ENCODE data around the gene MSL3B.

MSL3B gene

GRCh38 chr2:233854241-233854981, 13.8 kb downstream of the MSL3B start, which contains the start of gene HJURP:
Gene HJURP, minus strand, starts transcription at chr2:233854535. Its CDS starts 35 bp downstream, at chr2:233854500.
- peak within 1 kb of the TSS; percentile 93 for H3K4me3 ChIP-seq (ENCODE audit: low read length)
- H3K27ac ChIP-seq (ENCODE audit: low read length) = peak within 1 kb of the TSS; percentile 71
- no peaks in the 10 kb centered on the region for H3K9me3 ChIP-seq (replicated peaks; ENCODE audit: control insufficient read depth, low read depth, low read length)
- H3K4me1 ChIP-seq (ENCODE audit: control insufficient read depth, insufficient read depth, low read length) = peaks cover 15% of the 10 kb centered on the region
- H3K36me3 ChIP-seq (ENCODE audit: control insufficient read depth, insufficient read depth, low read length) = peaks cover 19% of the 10 kb centered on the region
- under 1% methylated on average over 55 of the region's 60 CpGs for WGBS (ENCODE audit: insufficient coverage)
- H3K27me3 ChIP-seq (ENCODE audit: control insufficient read depth, insufficient read depth, low read length) = no peaks in the 10 kb centered on the region
- DNase-seq = peak; percentile 98

GRCh38 chr2:233853883-233854240, 14.3 kb downstream of the MSL3B start:
- Histone ChIP-seq H3K27me3 (ENCODE audit: control insufficient read depth, insufficient read depth, low read length) (no peaks in the 10 kb centered on the region), H3K9me3 (replicated peaks; ENCODE audit: control insufficient read depth, low read depth, low read length) (no peaks in the 10 kb centered on the region), H3K36me3 (ENCODE audit: control insufficient read depth, insufficient read depth, low read length) (peaks cover 25% of the 10 kb centered on the region), H3K27ac (ENCODE audit: low read length) (no peak overlapping the region), H3K4me3 (ENCODE audit: low read length) (peak overlapping the region; percentile 93), H3K4me1 (ENCODE audit: control insufficient read depth, insufficient read depth, low read length) (peaks cover 15% of the 10 kb centered on the region)
- WGBS (ENCODE audit: insufficient coverage) = under 1% methylated on average over 25 of the region's 25 CpGs
- no peak for DNase-seq

DNA sequence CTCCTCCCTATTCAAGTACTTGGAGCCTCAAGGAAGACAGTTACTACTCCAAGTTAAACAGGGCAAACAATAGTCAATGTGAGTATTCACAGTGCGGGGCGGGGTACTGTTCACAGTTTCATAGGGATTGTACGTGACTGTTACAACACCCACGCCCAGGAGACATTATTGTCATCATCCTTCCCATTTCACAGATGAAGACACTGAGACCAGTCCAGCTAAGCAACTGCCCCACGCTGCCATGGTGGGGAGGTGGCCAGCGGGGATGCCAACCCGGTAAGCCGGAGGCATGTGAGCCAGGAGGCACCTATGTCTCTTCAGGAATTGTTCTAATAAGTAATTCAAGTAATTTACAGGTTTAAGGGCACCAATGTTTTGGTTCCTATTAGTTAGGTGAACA, 14.8 kb downstream of the MSL3B start:
- DNase-seq = no peak
- Histone ChIP-seq H3K27me3 (ENCODE audit: control insufficient read depth, insufficient read depth, low read length) (no peaks in the 10 kb centered on the region), H3K9me3 (replicated peaks; ENCODE audit: control insufficient read depth, low read depth, low read length) (no peaks in the 10 kb centered on the region), H3K27ac (ENCODE audit: low read length) (no peak overlapping the region), H3K4me1 (ENCODE audit: control insufficient read depth, insufficient read depth, low read length) (peaks cover 15% of the 10 kb centered on the region), H3K36me3 (ENCODE audit: control insufficient read depth, insufficient read depth, low read length) (peaks cover 30% of the 10 kb centered on the region), H3K4me3 (ENCODE audit: low read length) (peak overlapping the region; percentile 93)
- no CpG with 5 or more reads among the region's 8 CpGs for WGBS (ENCODE audit: insufficient coverage)

DNA sequence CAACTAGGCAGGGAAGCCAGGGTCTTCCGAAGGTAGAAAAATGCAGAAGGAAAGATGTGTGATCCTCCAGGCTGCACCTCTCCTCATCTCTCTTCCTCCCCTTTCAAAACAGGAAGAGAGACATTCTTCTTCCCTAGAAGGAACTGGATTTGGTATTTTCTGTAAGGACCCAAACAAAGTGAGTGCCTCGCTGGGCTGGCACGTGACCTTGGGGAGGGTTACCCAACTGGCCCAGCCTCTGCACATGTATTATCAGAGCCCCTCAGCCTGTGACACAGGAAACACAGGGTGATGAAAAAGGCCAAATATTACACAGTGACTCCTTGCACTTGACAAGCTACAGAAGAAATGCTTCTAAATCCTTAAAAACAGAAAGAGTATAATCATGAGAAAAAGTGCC, 16.1 kb downstream of the MSL3B start:
- WGBS (ENCODE audit: insufficient coverage) = no CpG with 5 or more reads among the region's 3 CpGs
- Histone ChIP-seq H3K36me3 (ENCODE audit: control insufficient read depth, insufficient read depth, low read length) (peaks cover 43% of the 10 kb centered on the region), H3K27me3 (ENCODE audit: control insufficient read depth, insufficient read depth, low read length) (no peaks in the 10 kb centered on the region), H3K4me1 (ENCODE audit: control insufficient read depth, insufficient read depth, low read length) (peaks cover 15% of the 10 kb centered on the region), H3K9me3 (replicated peaks; ENCODE audit: control insufficient read depth, low read depth, low read length) (no peaks in the 10 kb centered on the region), H3K27ac (ENCODE audit: low read length) (no peak overlapping the region), H3K4me3 (ENCODE audit: low read length) (no peak overlapping the region)
- no peak for DNase-seq

DNA sequence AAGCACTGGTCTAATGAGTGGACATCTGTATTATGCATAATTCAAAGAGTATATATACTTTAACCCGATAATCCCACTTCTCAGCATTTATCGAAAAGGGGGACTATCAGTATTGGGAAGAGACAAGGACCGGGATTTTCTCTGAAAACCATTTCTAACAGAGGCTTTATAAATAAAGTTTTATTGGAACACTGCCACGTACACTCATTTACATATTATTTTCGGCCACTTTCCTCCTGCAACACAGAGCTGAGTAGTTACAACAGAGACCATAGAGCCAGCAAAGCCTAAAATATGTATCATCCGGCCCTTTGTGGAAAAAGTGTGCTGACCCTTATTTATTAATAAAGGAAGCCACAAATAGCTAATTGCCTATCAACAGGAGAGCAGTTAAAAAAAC, 17.0 kb downstream of the MSL3B start:
- no peak overlapping the region for H3K4me3 ChIP-seq (ENCODE audit: low read length)
- no peaks in the 10 kb centered on the region for H3K9me3 ChIP-seq (replicated peaks; ENCODE audit: control insufficient read depth, low read depth, low read length)
- WGBS (ENCODE audit: insufficient coverage) = no CpG with 5 or more reads among the region's 6 CpGs
- no peaks in the 10 kb centered on the region for H3K27me3 ChIP-seq (ENCODE audit: control insufficient read depth, insufficient read depth, low read length)
- peaks cover 15% of the 10 kb centered on the region for H3K4me1 ChIP-seq (ENCODE audit: control insufficient read depth, insufficient read depth, low read length)
- H3K36me3 ChIP-seq (ENCODE audit: control insufficient read depth, insufficient read depth, low read length) = peaks cover 52% of the 10 kb centered on the region
- no peak overlapping the region for H3K27ac ChIP-seq (ENCODE audit: low read length)
- DNase-seq = no peak

DNA sequence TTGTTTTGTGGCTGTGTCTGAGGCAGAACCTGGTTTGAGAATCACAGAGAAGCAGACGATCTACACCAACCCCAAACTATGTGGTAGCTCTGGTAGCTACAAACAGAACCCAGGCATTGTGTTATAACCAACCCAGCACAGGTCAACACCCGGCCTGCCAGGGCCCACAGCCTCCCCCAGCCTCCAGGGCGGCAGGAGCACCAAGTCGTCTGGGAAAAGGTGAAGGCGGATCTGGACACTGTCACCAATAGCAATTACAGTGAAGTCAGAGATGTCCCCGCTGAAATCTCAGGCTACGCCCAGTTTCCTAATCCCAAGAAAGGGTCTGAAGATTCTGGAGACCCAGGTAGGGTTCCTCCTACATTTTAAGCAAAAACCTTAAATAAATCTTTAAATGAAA, 17.4 kb downstream of the MSL3B start:
- H3K4me3 ChIP-seq (ENCODE audit: low read length) = no peak overlapping the region
- DNase-seq = no peak
- H3K4me1 ChIP-seq (ENCODE audit: control insufficient read depth, insufficient read depth, low read length) = peaks cover 15% of the 10 kb centered on the region
- H3K27me3 ChIP-seq (ENCODE audit: control insufficient read depth, insufficient read depth, low read length) = no peaks in the 10 kb centered on the region
- 88% methylated on average over 6 of the region's 7 CpGs for WGBS (ENCODE audit: insufficient coverage)
- peaks cover 53% of the 10 kb centered on the region for H3K36me3 ChIP-seq (ENCODE audit: control insufficient read depth, insufficient read depth, low read length)
- H3K9me3 ChIP-seq (replicated peaks; ENCODE audit: control insufficient read depth, low read depth, low read length) = no peaks in the 10 kb centered on the region
- H3K27ac ChIP-seq (ENCODE audit: low read length) = no peak overlapping the region

DNA sequence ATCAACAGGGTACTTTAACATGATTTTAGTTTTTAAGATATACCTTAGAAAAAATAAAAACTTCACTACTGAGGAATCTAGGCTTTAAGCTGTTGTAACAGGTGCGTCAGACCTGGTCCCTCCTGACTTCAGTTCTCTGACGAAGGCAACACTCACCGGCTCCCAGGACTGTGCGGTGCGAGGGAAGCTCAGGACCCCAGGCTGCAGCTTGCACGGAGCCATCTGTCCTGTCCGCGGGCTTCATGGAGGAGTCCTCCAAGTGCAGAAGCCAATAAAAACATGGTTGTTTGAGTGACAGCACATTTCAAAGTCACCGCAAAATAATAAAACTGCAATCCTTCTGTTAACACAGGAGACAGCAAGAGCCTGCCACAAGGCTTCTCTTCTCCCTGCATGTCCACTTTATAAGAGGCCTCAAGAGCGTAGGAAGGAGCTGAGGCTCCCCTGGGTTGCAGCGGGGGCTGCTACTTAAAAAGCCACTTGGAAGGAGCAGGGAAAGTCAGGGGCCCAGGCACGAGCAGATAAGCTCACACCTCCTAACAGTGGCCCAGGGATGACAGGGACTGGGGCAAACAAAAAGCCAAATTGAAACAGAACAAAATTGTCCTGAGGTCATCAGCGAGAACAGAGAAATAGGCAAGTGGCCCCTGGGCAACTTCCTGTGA, 18.4 kb downstream of the MSL3B start:
- Histone ChIP-seq H3K4me3 (ENCODE audit: low read length) (no peak overlapping the region), H3K36me3 (ENCODE audit: control insufficient read depth, insufficient read depth, low read length) (peaks cover 55% of the 10 kb centered on the region), H3K27me3 (ENCODE audit: control insufficient read depth, insufficient read depth, low read length) (no peaks in the 10 kb centered on the region), H3K27ac (ENCODE audit: low read length) (no peak overlapping the region), H3K4me1 (ENCODE audit: control insufficient read depth, insufficient read depth, low read length) (peaks cover 12% of the 10 kb centered on the region), H3K9me3 (replicated peaks; ENCODE audit: control insufficient read depth, low read depth, low read length) (no peaks in the 10 kb centered on the region)
- DNase-seq = no peak
- WGBS (ENCODE audit: insufficient coverage) = 94% methylated on average over 11 of the region's 13 CpGs

DNA sequence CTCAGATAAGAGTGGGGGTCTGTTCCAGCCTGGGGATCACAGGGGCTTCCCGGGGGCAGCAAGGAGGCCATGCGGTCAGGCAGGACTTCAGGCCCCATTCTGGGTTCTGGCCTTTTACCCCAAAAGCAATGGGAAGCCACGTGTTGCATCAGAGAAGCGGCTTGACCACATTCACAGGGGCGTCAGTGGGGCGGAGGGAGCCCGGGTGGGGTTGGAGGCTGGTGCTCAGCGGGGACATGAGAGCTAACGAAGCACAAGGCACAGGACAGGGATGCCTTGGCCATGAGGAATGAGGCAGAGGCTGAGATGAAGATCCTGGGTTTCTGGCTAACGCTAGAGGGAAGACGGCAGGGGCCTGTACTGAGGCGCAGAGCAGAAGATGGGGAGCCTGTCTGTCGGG, 19.9 kb downstream of the MSL3B start:
- Histone ChIP-seq H3K4me3 (ENCODE audit: low read length) (no peak overlapping the region), H3K36me3 (ENCODE audit: control insufficient read depth, insufficient read depth, low read length) (peaks cover 70% of the 10 kb centered on the region), H3K9me3 (replicated peaks; ENCODE audit: control insufficient read depth, low read depth, low read length) (no peaks in the 10 kb centered on the region), H3K4me1 (ENCODE audit: control insufficient read depth, insufficient read depth, low read length) (peaks cover 3% of the 10 kb centered on the region), H3K27me3 (ENCODE audit: control insufficient read depth, insufficient read depth, low read length) (no peaks in the 10 kb centered on the region), H3K27ac (ENCODE audit: low read length) (no peak overlapping the region)
- 94% methylated on average over 13 of the region's 13 CpGs for WGBS (ENCODE audit: insufficient coverage)
- DNase-seq = no peak

DNA sequence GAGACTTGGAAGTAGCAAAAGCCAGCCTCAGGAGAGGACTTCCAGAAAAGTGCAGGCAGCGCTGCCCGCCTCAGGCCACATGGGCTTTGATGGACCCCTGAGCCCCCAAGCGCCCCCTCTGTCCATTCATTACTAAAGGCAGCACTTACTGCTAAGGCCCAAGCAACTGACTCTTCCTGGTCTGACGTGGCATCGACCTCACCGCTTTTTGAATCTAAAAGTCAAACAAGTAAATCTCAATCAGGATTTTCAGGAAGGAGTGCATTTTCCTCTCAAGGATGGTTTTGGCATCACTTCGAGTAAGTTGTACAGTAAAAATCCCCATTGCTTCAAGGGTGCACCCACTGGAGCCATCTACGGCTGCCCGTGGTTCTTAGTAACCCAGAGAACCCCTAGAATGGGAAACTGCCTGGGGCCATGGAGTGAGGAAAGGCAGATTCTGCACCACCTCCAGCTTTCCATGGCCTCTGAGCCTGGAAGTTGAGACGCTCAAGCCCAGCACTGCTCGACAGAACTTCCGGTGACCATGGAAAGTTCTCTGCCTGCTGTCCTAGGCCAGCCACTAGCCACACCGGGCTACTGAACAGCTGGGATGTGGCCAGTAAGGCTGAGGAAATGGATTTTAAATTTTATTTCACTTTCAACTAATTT, 20.8 kb downstream of the MSL3B start:
- 92% methylated on average over 11 of the region's 13 CpGs for WGBS (ENCODE audit: insufficient coverage)
- Histone ChIP-seq H3K27me3 (ENCODE audit: control insufficient read depth, insufficient read depth, low read length) (no peaks in the 10 kb centered on the region), H3K36me3 (ENCODE audit: control insufficient read depth, insufficient read depth, low read length) (peaks cover 75% of the 10 kb centered on the region), H3K27ac (ENCODE audit: low read length) (no peak overlapping the region), H3K9me3 (replicated peaks; ENCODE audit: control insufficient read depth, low read depth, low read length) (no peaks in the 10 kb centered on the region), H3K4me3 (ENCODE audit: low read length) (no peak overlapping the region), H3K4me1 (ENCODE audit: control insufficient read depth, insufficient read depth, low read length) (peaks cover 3% of the 10 kb centered on the region)
- DNase-seq = no peak

Measured in muscle of leg (tissue), 3 donors.